ENCODE results near the gene PLA2G1B. TPM values are rescaled to one million over a fixed set of nuclear protein-coding genes. Genes with fewer than 3 reads are reported as not detected.
A peak's percentile ranks its signal among the peaks of the same experiment; 100 is the strongest.

Gene PLA2G1B
- total RNA-seq, 4 donors from 2014 or later = not detected

- 69% methylated on average over 16 to 19 of the region's 19 CpGs for WGBS, 2 donors
- H3K27me3 ChIP-seq = no peaks in the 10 kb centered on the region
- peaks cover 7 to 13% of the 10 kb centered on the region in 2 donors for H3K4me1 ChIP-seq
- no peaks in the 10 kb centered on the region for H3K9me3 ChIP-seq
- TF ChIP-seq, protein P1, sequence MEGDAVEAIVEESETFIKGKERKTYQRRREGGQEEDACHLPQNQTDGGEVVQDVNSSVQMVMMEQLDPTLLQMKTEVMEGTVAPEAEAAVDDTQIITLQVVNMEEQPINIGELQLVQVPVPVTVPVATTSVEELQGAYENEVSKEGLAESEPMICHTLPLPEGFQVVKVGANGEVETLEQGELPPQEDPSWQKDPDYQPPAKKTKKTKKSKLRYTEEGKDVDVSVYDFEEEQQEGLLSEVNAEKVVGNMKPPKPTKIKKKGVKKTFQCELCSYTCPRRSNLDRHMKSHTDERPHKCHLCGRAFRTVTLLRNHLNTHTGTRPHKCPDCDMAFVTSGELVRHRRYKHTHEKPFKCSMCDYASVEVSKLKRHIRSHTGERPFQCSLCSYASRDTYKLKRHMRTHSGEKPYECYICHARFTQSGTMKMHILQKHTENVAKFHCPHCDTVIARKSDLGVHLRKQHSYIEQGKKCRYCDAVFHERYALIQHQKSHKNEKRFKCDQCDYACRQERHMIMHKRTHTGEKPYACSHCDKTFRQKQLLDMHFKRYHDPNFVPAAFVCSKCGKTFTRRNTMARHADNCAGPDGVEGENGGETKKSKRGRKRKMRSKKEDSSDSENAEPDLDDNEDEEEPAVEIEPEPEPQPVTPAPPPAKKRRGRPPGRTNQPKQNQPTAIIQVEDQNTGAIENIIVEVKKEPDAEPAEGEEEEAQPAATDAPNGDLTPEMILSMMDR (IDR thresholded peaks at IDR 0.05) = no peak
- TF ChIP-seq POLR2A (IDR thresholded peaks at IDR 0.05) = no peak
- H3K36me3 ChIP-seq = no peaks in the 10 kb centered on the region
- intact Hi-C loops (cut with DNase I) = loop anchor here (5.0 kb wide), 1 partner anchor 74 kb away; no protein-coding TSS in a partner anchor
- no peak for DNase-seq
- H3K4me3 ChIP-seq (replicated peaks in 1 of 3) = no peak overlapping the region
- no peak overlapping the region for H3K27ac ChIP-seq
These were observed 31.0 kb upstream of the PLA2G1B start for GRCh38 chr12:120358412-120359100.

- no peak for TF ChIP-seq POLR2A (IDR thresholded peaks at IDR 0.05)
- TF ChIP-seq, protein P1 (IDR thresholded peaks at IDR 0.05) = no peak
- H3K27me3 ChIP-seq = no peaks in the 10 kb centered on the region
- WGBS, 2 donors = 80 to 82% methylated on average over 5 of the region's 5 CpGs
These were observed 29.5 kb upstream of the PLA2G1B start for GRCh38 chr12:120357104-120357503.

DNA sequence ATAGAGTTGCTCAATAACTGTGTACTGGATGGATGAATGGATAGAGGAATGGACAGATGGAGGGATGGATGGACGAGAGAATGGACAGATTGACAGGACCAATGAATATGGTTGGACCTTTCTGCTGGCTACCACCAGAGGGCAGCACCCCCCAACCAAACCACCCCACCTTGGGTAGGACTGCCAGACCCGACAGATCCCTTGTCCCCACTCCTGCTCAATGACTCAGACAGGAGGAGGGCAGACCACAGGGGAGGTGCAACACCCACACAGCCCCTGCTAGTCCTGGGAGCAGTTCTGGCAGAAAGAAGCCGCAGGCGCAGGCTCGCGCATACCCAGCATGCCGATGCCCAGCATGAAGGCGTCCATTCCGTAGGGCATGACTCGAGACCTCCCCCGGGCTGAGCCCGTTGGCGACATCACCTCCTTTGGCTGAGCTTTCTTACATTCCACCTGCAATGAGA is 29.0 kb upstream of the PLA2G1B start:
- TF ChIP-seq, protein P1 (IDR thresholded peaks at IDR 0.05) = peak; percentile 46 to 83 (median 74)
- no peak for TF ChIP-seq POLR2A (IDR thresholded peaks at IDR 0.05)
- Histone ChIP-seq H3K36me3 (no peaks in the 10 kb centered on the region), H3K9me3 (no peaks in the 10 kb centered on the region), H3K4me1 (peaks cover 3 to 8% of the 10 kb centered on the region in 2 donors), H3K27ac (no peak overlapping the region), H3K27me3 (no peaks in the 10 kb centered on the region), H3K4me3 (replicated peaks in 1 of 3) (no peak overlapping the region)
- intact Hi-C loops (cut with DNase I) = loop anchor here (5.0 kb wide), 1 partner anchor 76 kb away; no protein-coding TSS in a partner anchor
- DNase-seq = peak; percentile 73 to 74
- WGBS, 2 donors = 63 to 74% methylated on average over 12 to 13 of the region's 13 CpGs

More at GRCh38 chr12:120357104-120357503, 29.5 kb upstream of the PLA2G1B start:
- intact Hi-C loops (cut with DNase I) = loop anchor here (5.0 kb wide), 1 partner anchor 75 kb away; no protein-coding TSS in a partner anchor
- Histone ChIP-seq H3K27ac (no peak overlapping the region), H3K9me3 (no peaks in the 10 kb centered on the region), H3K4me1 (peaks cover 7 to 13% of the 10 kb centered on the region in 2 donors), H3K4me3 (replicated peaks in 1 of 3) (no peak overlapping the region), H3K36me3 (no peaks in the 10 kb centered on the region)
- DNase-seq = no peak

GRCh38 chr12:120353556-120354317 is 26.2 kb upstream of the PLA2G1B start:
- Histone ChIP-seq H3K27ac (no peak overlapping the region), H3K4me3 (replicated peaks in 1 of 3) (no peak overlapping the region), H3K36me3 (no peaks in the 10 kb centered on the region), H3K27me3 (no peaks in the 10 kb centered on the region), H3K9me3 (no peaks in the 10 kb centered on the region), H3K4me1 (peaks cover 0 to 3% of the 10 kb centered on the region in 2 donors)
- no peak for TF ChIP-seq POLR2A (IDR thresholded peaks at IDR 0.05)
- TF ChIP-seq, protein P1 (IDR thresholded peaks at IDR 0.05) = no peak
- no peak for DNase-seq
- intact Hi-C loops (cut with DNase I) = no loop called here
- WGBS, 2 donors = 95 to 96% methylated on average over 4 of the region's 4 CpGs
